K562 (cell line): ENCODE measurements around the gene NIPAL3. TPM values are rescaled to one million over a fixed set of nuclear protein-coding genes. Genes with fewer than 3 reads are reported as not detected.
A peak's percentile ranks its signal among the peaks of the same experiment; 100 is the strongest.

Source experiments
- BHLHE40 ChIP-seq: IDR thresholded peaks from 2 replicates; pipeline ENCODE4 v1.6.1; 2011; ENCODE audit warnings: low read length, improper control_type of control experiment
- GABPA ChIP-seq: fragments of 200-800 bp; sonication (Bioruptor generic); conservative IDR thresholded peaks from 2 replicates; pipeline ENCODE4 v1.6.1; 2016; ENCODE audit warnings: low read depth, missing genetic modification characterization, missing compliant biosample characterization
- JUN ChIP-seq, 2 experiments: sonication (generic) in 1 of 2; formaldehyde crosslinking in 1 of 2; IDR thresholded peaks; 2 replicates each; pipeline versions ENCODE4 v1.6.1 to v1.8.0; 2012 to 2022; ENCODE audit warnings: borderline replicate concordance in 2 of 2, mild to moderate bottlenecking in 2 of 2, improper control_type of control experiment in 1 of 2, low read depth in 1 of 2, low read length in 1 of 2, missing genetic modification reagents in 1 of 2
- KDM5B ChIP-seq: fragments of 200-600 bp; sonication (generic); IDR thresholded peaks from 2 replicates; pipeline ENCODE4 v1.6.1; 2012; ENCODE audit warnings: low read depth, mild to moderate bottlenecking, moderate library complexity, low read length, control low read depth, inconsistent platforms; ENCODE audit not compliant: insufficient replicate concordance
- KLF1 ChIP-seq: fragments of 450-650 bp; IDR thresholded peaks from 2 replicates; pipeline ENCODE4 v1.6.1; 2016; ENCODE audit warnings: missing genetic modification characterization, missing compliant biosample characterization
- L3MBTL2 ChIP-seq: fragments of 450-650 bp; IDR thresholded peaks from 2 replicates; pipeline ENCODE4 v1.6.1; 2016; ENCODE audit warnings: mild to moderate bottlenecking, moderate library complexity
- NCOA6 ChIP-seq: fragments of 450-650 bp; IDR thresholded peaks from 2 replicates; pipeline ENCODE4 v1.6.1; 2017; ENCODE audit warnings: mild to moderate bottlenecking
- POLR2G ChIP-seq: fragments of 200-400 bp; formaldehyde crosslinking; IDR thresholded peaks from 2 replicates; pipeline ENCODE4 v1.6.1; 2017; ENCODE audit warnings: low read depth, mild to moderate bottlenecking, antibody characterized with exemption, low read length, moderate library complexity
- RCOR1 ChIP-seq, 2 experiments: IDR thresholded peaks; 2 replicates each; pipeline ENCODE4 v1.6.1; 2012; ENCODE audit warnings: low read depth in 2 of 2, low read length in 2 of 2, borderline replicate concordance in 1 of 2, improper control_type of control experiment in 1 of 2
- SOX6 ChIP-seq: fragments of 450-650 bp; IDR thresholded peaks from 2 replicates; pipeline ENCODE4 v1.6.1; 2014; ENCODE audit warnings: mild to moderate bottlenecking
- TOE1 ChIP-seq, 2 experiments: fragments of 450-650 bp in 1 of 2; sonication (generic) in 1 of 2; formaldehyde crosslinking in 1 of 2; IDR thresholded peaks; 2 replicates each; pipeline versions ENCODE4 v1.7.1 to v1.8.0; 2016 to 2022; ENCODE audit warnings: borderline replicate concordance in 2 of 2, mild to moderate bottlenecking in 2 of 2, antibody characterized with exemption in 1 of 2, inconsistent platforms in 1 of 2, low read depth in 1 of 2, missing genetic modification reagents in 1 of 2, moderate library complexity in 1 of 2
- ZNF282 ChIP-seq: sonication (generic); formaldehyde crosslinking; IDR thresholded peaks from 2 replicates; pipeline ENCODE4 v1.8.1; 2023; ENCODE audit warnings: missing genetic modification reagents
- ZNF583 ChIP-seq: fragments of 250-450 bp; sonication (Bioruptor Pico); IDR thresholded peaks from 2 replicates; pipeline ENCODE4 v1.4.0; 2020
- polyA plus RNA-seq, 8 experiments: library from polyadenylated mRNA; depleted of rRNA in 4 of 8; stranded (reverse) in 5 of 8; unstranded in 3 of 8; fragments of >200 nt; fragmentation: Nextera tagmentation in 2 of 8; fragmentation: Illumina TruSeq in 1 of 8; extraction: Ambion mirVana in 2 of 8; extraction: Trizol in 1 of 8; gene quantifications; 2 replicates each; pipeline versions ENCODE4 v1.2.1 to v1.2.3, GENCODE V29; 2011 to 2014; ENCODE audit warnings: inconsistent platforms in 1 of 8, missing spikeins in 1 of 8
- total RNA-seq, 7 experiments: library from RNA; depleted of rRNA in 6 of 7; stranded (reverse); fragments of >200 nt in 6 of 7; fragmentation: Illumina TruSeq in 2 of 7; extraction: Trizol in 2 of 7; gene quantifications; 2 replicates each; pipeline versions ENCODE4 v1.2.1 to v1.2.3, GENCODE V29; 2011 to 2021; ENCODE audit warnings: low replicate concordance in 1 of 7
- TF ChIP-seq, protein P1 (sequence below), 3 experiments: fragments of 200-800 bp in 1 of 3; sonication (Bioruptor generic) in 1 of 3; sonication (generic) in 1 of 3; formaldehyde crosslinking in 1 of 3; IDR thresholded peaks; 2 replicates each; pipeline versions ENCODE4 v1.6.1 to v1.8.0; 2016 to 2022; ENCODE audit warnings: mild to moderate bottlenecking in 2 of 3, missing compliant biosample characterization in 2 of 3, missing genetic modification characterization in 2 of 3, missing genetic modification reagents in 1 of 3
- TF ChIP-seq, protein P2 (sequence below): fragments of 450-650 bp; IDR thresholded peaks from 2 replicates; pipeline ENCODE4 v1.6.1; 2016; ENCODE audit warnings: mild to moderate bottlenecking, moderate library complexity

NIPAL3 gene
- total and polyA plus RNA-seq, 9 of the 15 experiments (the other 6 are each of a cell fraction or from before 2014, with no cell fraction given) = 10.5 to 26.3 (median 16.0) TPM

DNA sequence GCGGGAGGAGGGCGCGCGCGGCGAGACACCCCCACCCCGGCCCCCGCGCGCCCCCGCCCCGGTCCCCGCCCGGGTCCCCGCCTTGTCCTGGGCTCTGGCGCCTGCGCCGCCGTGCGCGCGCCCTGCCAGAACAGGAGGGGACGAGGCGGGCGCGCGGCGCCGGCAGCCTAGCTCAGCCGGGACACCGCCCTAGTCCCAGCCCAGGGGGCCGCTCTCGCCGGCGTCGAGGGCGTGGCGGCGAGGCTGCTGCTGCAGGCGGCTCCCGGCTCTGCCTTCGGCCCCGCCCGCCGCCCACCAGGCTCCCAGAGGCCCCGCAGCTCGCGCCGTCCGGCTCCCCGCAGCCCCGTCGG lies 87.1 kb downstream of the NIPAL3 start, which contains the start of gene RCAN3 (continued):
- TF ChIP-seq, protein P1, sequence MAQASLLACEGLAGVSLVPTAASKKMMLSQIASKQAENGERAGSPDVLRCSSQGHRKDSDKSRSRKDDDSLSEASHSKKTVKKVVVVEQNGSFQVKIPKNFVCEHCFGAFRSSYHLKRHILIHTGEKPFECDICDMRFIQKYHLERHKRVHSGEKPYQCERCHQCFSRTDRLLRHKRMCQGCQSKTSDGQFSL (CRISPR knock-in tag; IDR thresholded peaks at IDR 0.05) = peak; percentile 4; the same call in 1 of the 2 replicates
- TF ChIP-seq, protein P1 (tag; IDR thresholded peaks at IDR 0.05) = peak in 1 of 2 experiments; percentile 71; a peak in 2 of 4 replicates
- TF ChIP-seq KLF1 (tag) (0 out of 2 replicates have a peak, but pooled peaks have one; percentile 43), KDM5B (no peak), SOX6 (no peak), ZNF282 (CRISPR knock-in tag) (no peak), GABPA (tag) (no peak), JUN (IDR thresholded peaks at IDR 0.05; ENCODE audit: borderline replicate concordance, low read depth, low read length) (no peak), JUN (CRISPR knock-in tag; IDR thresholded peaks at IDR 0.05; ENCODE audit: borderline replicate concordance) (no peak), NCOA6 (no peak), ZNF583 (CRISPR knock-in tag) (no peak), RCOR1 (IDR thresholded peaks at IDR 0.05; ENCODE audit: borderline replicate concordance in 1 of 2, low read depth in 2 of 2, low read length in 2 of 2) (0 out of 4 replicates have a peak, but pooled peaks of 1 of the 2 experiments have one; percentile 43), TOE1 (IDR thresholded peaks at IDR 0.05; ENCODE audit: borderline replicate concordance) (no peak), TOE1 (CRISPR knock-in tag; IDR thresholded peaks at IDR 0.05; ENCODE audit: borderline replicate concordance, low read depth) (no peak), BHLHE40 (0 out of 2 replicates have a peak, but pooled peaks have one; percentile 9), L3MBTL2 (no peak), POLR2G (peak; percentile 14; the same call in 1 of the 2 replicates)
- TF ChIP-seq, protein P2, sequence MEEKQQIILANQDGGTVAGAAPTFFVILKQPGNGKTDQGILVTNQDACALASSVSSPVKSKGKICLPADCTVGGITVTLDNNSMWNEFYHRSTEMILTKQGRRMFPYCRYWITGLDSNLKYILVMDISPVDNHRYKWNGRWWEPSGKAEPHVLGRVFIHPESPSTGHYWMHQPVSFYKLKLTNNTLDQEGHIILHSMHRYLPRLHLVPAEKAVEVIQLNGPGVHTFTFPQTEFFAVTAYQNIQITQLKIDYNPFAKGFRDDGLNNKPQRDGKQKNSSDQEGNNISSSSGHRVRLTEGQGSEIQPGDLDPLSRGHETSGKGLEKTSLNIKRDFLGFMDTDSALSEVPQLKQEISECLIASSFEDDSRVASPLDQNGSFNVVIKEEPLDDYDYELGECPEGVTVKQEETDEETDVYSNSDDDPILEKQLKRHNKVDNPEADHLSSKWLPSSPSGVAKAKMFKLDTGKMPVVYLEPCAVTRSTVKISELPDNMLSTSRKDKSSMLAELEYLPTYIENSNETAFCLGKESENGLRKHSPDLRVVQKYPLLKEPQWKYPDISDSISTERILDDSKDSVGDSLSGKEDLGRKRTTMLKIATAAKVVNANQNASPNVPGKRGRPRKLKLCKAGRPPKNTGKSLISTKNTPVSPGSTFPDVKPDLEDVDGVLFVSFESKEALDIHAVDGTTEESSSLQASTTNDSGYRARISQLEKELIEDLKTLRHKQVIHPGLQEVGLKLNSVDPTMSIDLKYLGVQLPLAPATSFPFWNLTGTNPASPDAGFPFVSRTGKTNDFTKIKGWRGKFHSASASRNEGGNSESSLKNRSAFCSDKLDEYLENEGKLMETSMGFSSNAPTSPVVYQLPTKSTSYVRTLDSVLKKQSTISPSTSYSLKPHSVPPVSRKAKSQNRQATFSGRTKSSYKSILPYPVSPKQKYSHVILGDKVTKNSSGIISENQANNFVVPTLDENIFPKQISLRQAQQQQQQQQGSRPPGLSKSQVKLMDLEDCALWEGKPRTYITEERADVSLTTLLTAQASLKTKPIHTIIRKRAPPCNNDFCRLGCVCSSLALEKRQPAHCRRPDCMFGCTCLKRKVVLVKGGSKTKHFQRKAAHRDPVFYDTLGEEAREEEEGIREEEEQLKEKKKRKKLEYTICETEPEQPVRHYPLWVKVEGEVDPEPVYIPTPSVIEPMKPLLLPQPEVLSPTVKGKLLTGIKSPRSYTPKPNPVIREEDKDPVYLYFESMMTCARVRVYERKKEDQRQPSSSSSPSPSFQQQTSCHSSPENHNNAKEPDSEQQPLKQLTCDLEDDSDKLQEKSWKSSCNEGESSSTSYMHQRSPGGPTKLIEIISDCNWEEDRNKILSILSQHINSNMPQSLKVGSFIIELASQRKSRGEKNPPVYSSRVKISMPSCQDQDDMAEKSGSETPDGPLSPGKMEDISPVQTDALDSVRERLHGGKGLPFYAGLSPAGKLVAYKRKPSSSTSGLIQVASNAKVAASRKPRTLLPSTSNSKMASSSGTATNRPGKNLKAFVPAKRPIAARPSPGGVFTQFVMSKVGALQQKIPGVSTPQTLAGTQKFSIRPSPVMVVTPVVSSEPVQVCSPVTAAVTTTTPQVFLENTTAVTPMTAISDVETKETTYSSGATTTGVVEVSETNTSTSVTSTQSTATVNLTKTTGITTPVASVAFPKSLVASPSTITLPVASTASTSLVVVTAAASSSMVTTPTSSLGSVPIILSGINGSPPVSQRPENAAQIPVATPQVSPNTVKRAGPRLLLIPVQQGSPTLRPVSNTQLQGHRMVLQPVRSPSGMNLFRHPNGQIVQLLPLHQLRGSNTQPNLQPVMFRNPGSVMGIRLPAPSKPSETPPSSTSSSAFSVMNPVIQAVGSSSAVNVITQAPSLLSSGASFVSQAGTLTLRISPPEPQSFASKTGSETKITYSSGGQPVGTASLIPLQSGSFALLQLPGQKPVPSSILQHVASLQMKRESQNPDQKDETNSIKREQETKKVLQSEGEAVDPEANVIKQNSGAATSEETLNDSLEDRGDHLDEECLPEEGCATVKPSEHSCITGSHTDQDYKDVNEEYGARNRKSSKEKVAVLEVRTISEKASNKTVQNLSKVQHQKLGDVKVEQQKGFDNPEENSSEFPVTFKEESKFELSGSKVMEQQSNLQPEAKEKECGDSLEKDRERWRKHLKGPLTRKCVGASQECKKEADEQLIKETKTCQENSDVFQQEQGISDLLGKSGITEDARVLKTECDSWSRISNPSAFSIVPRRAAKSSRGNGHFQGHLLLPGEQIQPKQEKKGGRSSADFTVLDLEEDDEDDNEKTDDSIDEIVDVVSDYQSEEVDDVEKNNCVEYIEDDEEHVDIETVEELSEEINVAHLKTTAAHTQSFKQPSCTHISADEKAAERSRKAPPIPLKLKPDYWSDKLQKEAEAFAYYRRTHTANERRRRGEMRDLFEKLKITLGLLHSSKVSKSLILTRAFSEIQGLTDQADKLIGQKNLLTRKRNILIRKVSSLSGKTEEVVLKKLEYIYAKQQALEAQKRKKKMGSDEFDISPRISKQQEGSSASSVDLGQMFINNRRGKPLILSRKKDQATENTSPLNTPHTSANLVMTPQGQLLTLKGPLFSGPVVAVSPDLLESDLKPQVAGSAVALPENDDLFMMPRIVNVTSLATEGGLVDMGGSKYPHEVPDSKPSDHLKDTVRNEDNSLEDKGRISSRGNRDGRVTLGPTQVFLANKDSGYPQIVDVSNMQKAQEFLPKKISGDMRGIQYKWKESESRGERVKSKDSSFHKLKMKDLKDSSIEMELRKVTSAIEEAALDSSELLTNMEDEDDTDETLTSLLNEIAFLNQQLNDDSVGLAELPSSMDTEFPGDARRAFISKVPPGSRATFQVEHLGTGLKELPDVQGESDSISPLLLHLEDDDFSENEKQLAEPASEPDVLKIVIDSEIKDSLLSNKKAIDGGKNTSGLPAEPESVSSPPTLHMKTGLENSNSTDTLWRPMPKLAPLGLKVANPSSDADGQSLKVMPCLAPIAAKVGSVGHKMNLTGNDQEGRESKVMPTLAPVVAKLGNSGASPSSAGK = no peak
